Natural killer cell (primary cell): Measurements from ENCODE around the gene IGF1R. TPM values are rescaled to one million over a fixed set of nuclear protein-coding genes. Genes with fewer than 3 reads are reported as not detected.

Experiments
- ATAC-seq, 3 donors: fragments of 150-1000 bp in 2 of 3; fragments of 200-7000 bp in 1 of 3; cut with Tn5 transposase; 1 replicate in 1 of 3; 2 replicates in 2 of 3; pipeline ENCODE4 v1.10.0; 2021; ENCODE audit warnings: mild to moderate bottlenecking in 2 of 3, moderate library complexity in 2 of 3
- DNase-seq, 2 donors: peaks; one replicate each; pipeline versions ENCODE4 v3.0.0 to v3.0.0-alpha.2; 2013 to 2021; ENCODE audit warnings: mixed read lengths in 1 of 2
- H3K27ac ChIP-seq: one replicate; pipeline ENCODE4 v1.5.1; 2013; ENCODE audit warnings: mild to moderate bottlenecking, low read length
- H3K27me3 ChIP-seq: one replicate; pipeline ENCODE4 v1.6.1; 2013; ENCODE audit warnings: low read length; ENCODE audit not compliant: control insufficient read depth, insufficient read depth
- H3K36me3 ChIP-seq: one replicate; pipeline ENCODE4 v1.6.1; 2013; ENCODE audit warnings: low read length; ENCODE audit not compliant: control insufficient read depth, insufficient read depth
- H3K4me1 ChIP-seq: one replicate; pipeline ENCODE4 v1.6.1; 2013; ENCODE audit warnings: low read length; ENCODE audit not compliant: control insufficient read depth, insufficient read depth
- H3K4me3 ChIP-seq: one replicate; pipeline ENCODE4 v1.5.1; 2013; ENCODE audit warnings: low read length
- H3K9me3 ChIP-seq: one replicate; pipeline ENCODE4 v1.6.1; 2013; ENCODE audit warnings: low read length; ENCODE audit not compliant: control insufficient read depth, insufficient read depth
- H3K27ac Mint-ChIP-seq, 2 donors: one replicate each; pipeline ENCODE4 v1.8.0; 2022; ENCODE audit warnings: mild to moderate bottlenecking in 2 of 2, mixed read lengths in 2 of 2, moderate library complexity in 1 of 2
- H3K27me3 Mint-ChIP-seq, 2 donors: one replicate each; pipeline ENCODE4 v1.8.0; 2022; ENCODE audit warnings: low read depth in 2 of 2, mixed read lengths in 2 of 2
- H3K36me3 Mint-ChIP-seq: one replicate; pipeline ENCODE4 v1.8.0; 2022; ENCODE audit warnings: mixed read lengths
- H3K4me1 Mint-ChIP-seq, 2 donors: one replicate each; pipeline ENCODE4 v1.8.0; 2022; ENCODE audit warnings: mixed read lengths in 2 of 2
- H3K4me3 Mint-ChIP-seq: one replicate; pipeline ENCODE4 v1.8.0; 2022; ENCODE audit warnings: mild to moderate bottlenecking, moderate library complexity, mixed read lengths
- H3K9me3 Mint-ChIP-seq, 2 donors: one replicate each; pipeline ENCODE4 v1.8.0; 2022; ENCODE audit warnings: mixed read lengths in 2 of 2
- CTCF ChIP-seq: fragments of 200-600 bp; IDR thresholded peaks from one replicate; pipeline ENCODE4 v1.8.0; 2022; ENCODE audit warnings: antibody characterized with exemption
- WGBS: methylation state at CpG from one replicate; pipeline ENCODE4 v1.1.7; 2013; ENCODE audit warnings: missing lambda C conversion rate; ENCODE audit not compliant: insufficient coverage; 5-methylcytosine and 5-hydroxymethylcytosine counted together
- intact Hi-C: fragments of 100-400 bp; cut with micrococcal nuclease; formaldehyde crosslinking; loops from one replicate; pipeline ENCODE4 v1.14.2; 2022
- total RNA-seq, 4 donors: library from RNA; stranded (reverse); fragments of 120-200 nt in 1 of 4; gene quantifications; one replicate each; pipeline versions ENCODE4 v1.2.3 to v1.2.4, GENCODE V29; 2013 to 2022

The IGF1R gene
- total RNA-seq, 3 donors from 2014 or later (not counting 1 experiment from before 2014, with no cell fraction given), result 47.3 to 50.7 (median 49.0) TPM

- no peaks in the 10 kb centered on the region for H3K27me3 ChIP-seq
- 24% methylated on average over 14 of the region's 16 CpGs for WGBS
- H3K9me3 ChIP-seq, result no peaks in the 10 kb centered on the region
- H3K4me3 Mint-ChIP-seq, result no peak overlapping the region
- H3K27ac Mint-ChIP-seq, result peak overlapping the region; percentile 8 to 32
- H3K27ac ChIP-seq, result no peak overlapping the region
- DNase-seq, result peak; percentile 71 to 85
- TF ChIP-seq CTCF, result peak; percentile 93
- peak; percentile 90 to 94 (median 92) for ATAC-seq
- H3K36me3 ChIP-seq, result no peaks in the 10 kb centered on the region
- H3K4me3 ChIP-seq, result no peak overlapping the region
- peaks cover 30% of the 10 kb centered on the region for H3K4me1 ChIP-seq
- H3K36me3 Mint-ChIP-seq, result no peaks in the 10 kb centered on the region
- H3K9me3 Mint-ChIP-seq, result no peaks in the 10 kb centered on the region
- H3K27me3 Mint-ChIP-seq, result no peaks in the 10 kb centered on the region
- intact Hi-C loops, result loop anchor here (1.0 to 5.0 kb wide), 4 partner anchors 102 to 297 kb away; no protein-coding TSS in a partner anchor
- H3K4me1 Mint-ChIP-seq, result peaks cover 24 to 30% of the 10 kb centered on the region in 2 donors
These were observed 131.2 kb downstream of the IGF1R start for GRCh38 chr15:98779463-98780071.

DNA sequence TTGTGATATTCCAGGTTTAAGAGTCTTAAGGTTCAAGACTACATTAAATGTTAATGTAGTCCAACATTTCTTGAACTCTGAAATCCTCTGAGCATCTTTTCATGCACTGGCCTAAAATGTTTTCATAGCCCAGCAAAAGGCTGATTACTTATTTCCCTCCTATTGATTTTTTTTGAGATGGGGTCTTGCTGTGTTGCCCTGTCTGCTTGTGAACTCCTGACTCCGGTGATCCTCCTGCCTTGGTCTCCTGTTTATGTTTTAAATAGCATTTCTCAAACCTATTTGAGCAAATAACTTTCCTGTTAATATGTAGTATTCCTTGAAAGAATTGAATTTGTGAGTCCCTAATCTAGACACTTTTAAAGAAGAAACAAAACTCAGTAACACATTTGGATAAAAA is 133.5 kb downstream of the IGF1R start:
- WGBS, result no CpG with 5 or more reads among the region's 1 CpG
- no peak for TF ChIP-seq CTCF

GRCh38 chr15:98782801-98783200 is 134.5 kb downstream of the IGF1R start:
- Mint-ChIP-seq H3K9me3 (no peaks in the 10 kb centered on the region), H3K27me3 (no peaks in the 10 kb centered on the region), H3K4me1 (peaks cover 25 to 34% of the 10 kb centered on the region in 2 donors), H3K27ac (no peak overlapping the region), H3K4me3 (no peak overlapping the region), H3K36me3 (no peaks in the 10 kb centered on the region)
- intact Hi-C loops, result no loop called here
- no peak overlapping the region for H3K4me3 ChIP-seq
- 100% methylated on average over 1 of the region's 1 CpG for WGBS
- H3K27me3 ChIP-seq, result no peaks in the 10 kb centered on the region
- ATAC-seq (no peak), DNase-seq (no peak)
- no peak overlapping the region for H3K27ac ChIP-seq
- H3K9me3 ChIP-seq, result no peaks in the 10 kb centered on the region
- peaks cover 19% of the 10 kb centered on the region for H3K4me1 ChIP-seq
- H3K36me3 ChIP-seq, result no peaks in the 10 kb centered on the region
- no peak for TF ChIP-seq CTCF

More for the DNA sequence above, 133.5 kb downstream of the IGF1R start:
- Histone ChIP-seq H3K27me3 (no peaks in the 10 kb centered on the region), H3K9me3 (no peaks in the 10 kb centered on the region), H3K4me1 (peaks cover 29% of the 10 kb centered on the region), H3K4me3 (no peak overlapping the region), H3K27ac (no peak overlapping the region), H3K36me3 (no peaks in the 10 kb centered on the region)
- Mint-ChIP-seq H3K27ac (no peak overlapping the region), H3K4me3 (no peak overlapping the region), H3K4me1 (peaks cover 27 to 36% of the 10 kb centered on the region in 2 donors), H3K27me3 (no peaks in the 10 kb centered on the region), H3K9me3 (no peaks in the 10 kb centered on the region), H3K36me3 (no peaks in the 10 kb centered on the region)
- ATAC-seq, result no peak
- DNase-seq, result no peak
- intact Hi-C loops, result no loop called here

GRCh38 chr15:98785431-98785806 is 137.1 kb downstream of the IGF1R start:
- no peak overlapping the region for H3K4me3 ChIP-seq
- H3K9me3 ChIP-seq, result no peaks in the 10 kb centered on the region
- H3K36me3 Mint-ChIP-seq, result no peaks in the 10 kb centered on the region
- DNase-seq (no peak), ATAC-seq (no peak)
- H3K4me1 ChIP-seq, result peaks cover 6% of the 10 kb centered on the region
- H3K27me3 Mint-ChIP-seq, result no peaks in the 10 kb centered on the region
- peaks cover 36 to 42% of the 10 kb centered on the region in 2 donors for H3K4me1 Mint-ChIP-seq
- WGBS, result 93% methylated on average over 3 of the region's 3 CpGs
- intact Hi-C loops, result no loop called here
- no peak overlapping the region for H3K27ac ChIP-seq
- no peaks in the 10 kb centered on the region for H3K27me3 ChIP-seq
- H3K36me3 ChIP-seq, result no peaks in the 10 kb centered on the region
- no peak for TF ChIP-seq CTCF
- H3K9me3 Mint-ChIP-seq, result no peaks in the 10 kb centered on the region
- no peak overlapping the region for H3K4me3 Mint-ChIP-seq
- no peak overlapping the region for H3K27ac Mint-ChIP-seq
